Brain microvascular endothelial cell (primary cell): ENCODE measurements around the gene PNKP.

Source experiments
- DNase-seq: peaks from one replicate; pipeline ENCODE4 v3.0.0-alpha.2; 2020
- H3K27ac ChIP-seq: fragments of 250-450 bp; sonication (Bioruptor Pico); 2 replicates; pipeline ENCODE4 v1.5.1; 2020; ENCODE audit warnings: mild to moderate bottlenecking, moderate library complexity
- H3K27me3 ChIP-seq: fragments of 250-450 bp; sonication (Bioruptor Pico); replicated peaks from 2 replicates; pipeline ENCODE4 v1.5.1; 2020; ENCODE audit warnings: mild to moderate bottlenecking
- H3K36me3 ChIP-seq: fragments of 250-450 bp; sonication (Bioruptor Pico); replicated peaks from 2 replicates; pipeline ENCODE4 v1.5.1; 2020; ENCODE audit warnings: mild to moderate bottlenecking
- H3K4me3 ChIP-seq: 2 replicates; pipeline ENCODE4 v1.5.1; 2011; ENCODE audit warnings: low read depth, mild to moderate bottlenecking, control low read depth, low read length, moderate library complexity
- CTCF ChIP-seq: IDR thresholded peaks from 2 replicates; pipeline ENCODE4 v1.5.1; 2011; ENCODE audit warnings: low read depth, mild to moderate bottlenecking, moderate library complexity, low read length, control low read depth, inconsistent platforms; ENCODE audit errors: missing control alignments
- in situ Hi-C: cut with HindIII; loops from 2 replicates; pipeline ENCODE4 v1.10.0; 2017; ENCODE audit warnings: low sequenced_read_pairs, low pct_ligation_motif_present

The PNKP gene

DNA sequence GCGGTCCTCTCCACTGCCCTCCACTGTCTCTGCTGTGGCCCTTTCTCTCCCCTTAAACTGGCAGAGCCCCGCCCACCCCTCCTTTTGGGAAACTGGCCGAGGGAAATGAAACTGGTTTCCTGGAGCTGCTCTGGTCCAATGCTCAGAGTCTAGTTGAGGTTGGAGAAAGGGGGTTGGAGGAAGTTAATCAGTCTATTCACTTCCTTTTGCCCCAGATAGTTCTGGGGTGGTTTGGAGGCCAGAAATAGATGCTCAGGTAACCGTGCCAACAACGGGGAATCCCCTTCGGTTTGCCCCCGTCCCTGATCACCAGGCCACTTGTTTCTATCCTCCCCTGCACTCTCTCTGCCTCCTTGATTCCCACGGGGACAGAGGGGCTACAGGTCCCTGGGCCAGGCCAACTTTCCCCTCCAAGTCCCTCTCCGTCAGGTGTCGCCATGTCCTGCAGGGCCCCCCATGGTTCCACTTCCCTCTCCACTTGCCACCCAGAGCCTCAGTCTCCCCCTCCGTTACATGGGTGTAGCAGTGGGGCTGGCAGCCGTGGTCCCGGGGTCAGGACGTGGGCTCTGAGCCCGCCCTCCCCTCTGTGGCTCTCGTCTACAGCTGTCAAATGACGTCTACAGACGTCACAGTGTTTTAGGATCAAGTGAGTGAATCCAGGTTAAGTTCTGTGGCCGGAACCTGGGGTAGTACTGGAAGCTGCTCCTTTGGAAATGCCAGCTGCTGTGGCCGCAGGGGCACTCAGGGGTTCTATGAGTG lies 29.7 kb upstream of the PNKP start, which contains the start of gene IL4I1:
Gene IL4I1, minus strand, starts transcription at position 25 of the 759 bp plus-strand sequence. CDS start 727 bp downstream, outside the sequence.
- Histone ChIP-seq H3K27me3 (no peaks in the 10 kb centered on the region), H3K4me3 (no peak within 1 kb of the TSS), H3K36me3 (no peaks in the 10 kb centered on the region), H3K27ac (no peak within 1 kb of the TSS)
- no peak for DNase-seq
- TF ChIP-seq CTCF: no peak
- in situ Hi-C loops: no loop called here

DNA sequence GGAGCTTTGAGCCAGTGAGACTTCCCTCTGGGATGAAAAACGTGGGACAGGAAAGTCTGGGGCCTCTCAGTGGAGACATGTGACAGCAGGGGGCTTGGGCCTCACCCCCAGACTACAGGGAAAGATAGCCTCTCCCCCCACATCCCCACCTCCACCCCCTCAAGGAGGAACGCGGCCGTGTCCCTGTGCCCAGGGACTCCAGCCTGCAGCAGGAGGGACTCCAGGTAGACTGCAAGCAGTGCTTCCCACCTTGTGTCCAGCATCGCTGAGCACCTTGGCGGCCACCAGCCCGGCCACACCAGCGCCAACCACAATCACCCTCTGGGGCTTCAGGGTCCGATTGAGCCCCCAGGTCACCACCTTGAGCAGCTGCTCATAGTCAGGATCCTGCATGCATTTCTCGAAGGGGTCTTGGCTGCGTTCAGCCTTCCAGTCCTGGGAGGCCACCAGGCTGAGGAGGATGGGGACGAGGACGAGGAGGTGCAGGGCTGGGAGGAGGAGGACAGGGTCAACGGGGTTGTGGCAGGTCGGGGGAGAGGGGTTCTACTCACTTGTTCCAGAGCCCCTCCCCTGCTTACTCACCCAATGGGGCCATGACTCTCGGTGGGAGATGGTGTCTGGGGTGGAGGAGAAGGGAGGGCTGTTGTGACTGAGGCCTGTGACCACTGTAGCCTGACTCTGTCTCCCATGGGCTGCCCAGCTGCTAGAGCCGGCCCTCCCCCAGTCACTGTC lies 28.4 kb upstream of the PNKP start:
- no peak overlapping the region for H3K27ac ChIP-seq
- in situ Hi-C loops: no loop called here
- DNase-seq: no peak
- no peaks in the 10 kb centered on the region for H3K36me3 ChIP-seq
- H3K4me3 ChIP-seq: no peak overlapping the region
- no peak for TF ChIP-seq CTCF
- no peaks in the 10 kb centered on the region for H3K27me3 ChIP-seq

- Histone ChIP-seq H3K27me3 (no peaks in the 10 kb centered on the region), H3K36me3 (no peaks in the 10 kb centered on the region), H3K4me3 (no peak overlapping the region), H3K27ac (no peak overlapping the region)
- in situ Hi-C loops: no loop called here
- no peak for DNase-seq
- no peak for TF ChIP-seq CTCF
Measured at GRCh38 chr19:49894879-49895565, 27.6 kb upstream of the PNKP start.

DNA sequence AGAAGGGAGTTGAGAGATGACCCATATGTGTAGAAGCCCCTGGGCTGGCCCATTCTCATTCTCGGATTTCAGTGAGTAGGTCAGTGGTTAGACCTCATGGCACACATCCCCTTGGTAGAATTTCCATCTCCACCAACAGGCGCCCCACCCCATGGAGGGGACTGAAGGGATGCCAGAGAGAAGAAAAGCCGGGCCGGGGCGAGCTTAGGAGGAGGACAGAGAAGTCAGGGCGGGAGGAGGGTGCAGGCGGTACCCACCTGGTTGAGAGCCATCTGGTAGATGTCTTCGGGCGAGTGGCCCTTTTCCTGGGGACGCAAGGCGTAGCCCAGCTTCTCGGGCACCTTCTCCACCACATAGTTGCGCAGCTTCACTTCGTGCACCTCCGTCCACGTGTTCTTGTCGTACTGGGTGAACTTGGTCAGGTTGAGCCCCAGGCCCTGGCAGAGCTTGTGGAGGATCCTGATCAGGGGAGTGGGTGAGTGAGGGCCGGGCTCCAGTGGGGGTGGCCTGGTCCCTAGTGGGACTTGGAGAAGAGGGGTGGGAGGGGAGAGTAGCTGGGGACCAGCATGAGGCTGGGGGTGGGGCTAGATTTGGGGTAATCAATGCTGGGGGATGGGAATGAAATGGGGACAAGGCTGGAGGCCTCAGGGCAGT lies 26.8 kb upstream of the PNKP start:
- TF ChIP-seq CTCF: no peak
- in situ Hi-C loops: no loop called here
- no peaks in the 10 kb centered on the region for H3K27me3 ChIP-seq
- no peak overlapping the region for H3K4me3 ChIP-seq
- no peaks in the 10 kb centered on the region for H3K36me3 ChIP-seq
- H3K27ac ChIP-seq: no peak overlapping the region
- DNase-seq: no peak

GRCh38 chr19:49892716-49893115 lies 25.3 kb upstream of the PNKP start:
- H3K27ac ChIP-seq: no peak overlapping the region
- DNase-seq: no peak
- in situ Hi-C loops: no loop called here
- H3K36me3 ChIP-seq: peaks cover 3% of the 10 kb centered on the region
- no peak overlapping the region for H3K4me3 ChIP-seq
- no peak for TF ChIP-seq CTCF
- no peaks in the 10 kb centered on the region for H3K27me3 ChIP-seq
